ENCODE measurements around the gene FOXP1. TPM values are rescaled to one million over a fixed set of nuclear protein-coding genes. Genes with fewer than 3 reads are reported as not detected.

Gene FOXP1
- total RNA-seq, 1 donor from 2014 or later: 31.1 TPM

DNA sequence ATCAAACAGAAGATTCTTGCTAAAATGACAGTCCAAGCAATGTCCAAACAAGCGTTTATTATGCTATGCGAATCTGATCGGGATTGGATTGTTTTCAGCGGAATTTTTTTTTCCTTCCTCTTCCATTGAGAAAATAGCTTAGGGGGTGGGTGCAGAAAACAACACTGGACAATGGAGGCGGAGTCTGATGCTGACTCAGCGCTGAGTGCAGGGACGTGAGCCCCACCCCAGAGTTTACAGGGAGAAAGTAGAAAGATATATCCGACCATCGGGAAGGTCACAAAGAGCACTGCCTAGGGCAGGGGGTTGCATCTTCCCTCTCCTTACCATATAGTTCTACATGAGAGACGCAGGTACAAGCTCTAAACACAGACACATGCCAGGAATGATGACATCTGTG is 117.0 kb downstream of the FOXP1 start:
- H3K9me3 Mint-ChIP-seq (ENCODE audit: unreplicated experiment): no peaks in the 10 kb centered on the region
- H3K4me1 Mint-ChIP-seq (ENCODE audit: low read depth, unreplicated experiment): no peaks in the 10 kb centered on the region
- TF ChIP-seq, protein P1, sequence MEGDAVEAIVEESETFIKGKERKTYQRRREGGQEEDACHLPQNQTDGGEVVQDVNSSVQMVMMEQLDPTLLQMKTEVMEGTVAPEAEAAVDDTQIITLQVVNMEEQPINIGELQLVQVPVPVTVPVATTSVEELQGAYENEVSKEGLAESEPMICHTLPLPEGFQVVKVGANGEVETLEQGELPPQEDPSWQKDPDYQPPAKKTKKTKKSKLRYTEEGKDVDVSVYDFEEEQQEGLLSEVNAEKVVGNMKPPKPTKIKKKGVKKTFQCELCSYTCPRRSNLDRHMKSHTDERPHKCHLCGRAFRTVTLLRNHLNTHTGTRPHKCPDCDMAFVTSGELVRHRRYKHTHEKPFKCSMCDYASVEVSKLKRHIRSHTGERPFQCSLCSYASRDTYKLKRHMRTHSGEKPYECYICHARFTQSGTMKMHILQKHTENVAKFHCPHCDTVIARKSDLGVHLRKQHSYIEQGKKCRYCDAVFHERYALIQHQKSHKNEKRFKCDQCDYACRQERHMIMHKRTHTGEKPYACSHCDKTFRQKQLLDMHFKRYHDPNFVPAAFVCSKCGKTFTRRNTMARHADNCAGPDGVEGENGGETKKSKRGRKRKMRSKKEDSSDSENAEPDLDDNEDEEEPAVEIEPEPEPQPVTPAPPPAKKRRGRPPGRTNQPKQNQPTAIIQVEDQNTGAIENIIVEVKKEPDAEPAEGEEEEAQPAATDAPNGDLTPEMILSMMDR (IDR thresholded peaks at IDR 0.05; ENCODE audit: partially characterized antibody, unreplicated experiment): no peak
- peaks cover 1% of the 10 kb centered on the region for H3K27me3 Mint-ChIP-seq (ENCODE audit: unreplicated experiment)
- H3K27ac Mint-ChIP-seq (ENCODE audit: unreplicated experiment): no peak overlapping the region
- no peak for DNase-seq
- H3K36me3 Mint-ChIP-seq (ENCODE audit: unreplicated experiment): no peaks in the 10 kb centered on the region
- no peak overlapping the region for H3K4me3 Mint-ChIP-seq (ENCODE audit: unreplicated experiment)

DNA sequence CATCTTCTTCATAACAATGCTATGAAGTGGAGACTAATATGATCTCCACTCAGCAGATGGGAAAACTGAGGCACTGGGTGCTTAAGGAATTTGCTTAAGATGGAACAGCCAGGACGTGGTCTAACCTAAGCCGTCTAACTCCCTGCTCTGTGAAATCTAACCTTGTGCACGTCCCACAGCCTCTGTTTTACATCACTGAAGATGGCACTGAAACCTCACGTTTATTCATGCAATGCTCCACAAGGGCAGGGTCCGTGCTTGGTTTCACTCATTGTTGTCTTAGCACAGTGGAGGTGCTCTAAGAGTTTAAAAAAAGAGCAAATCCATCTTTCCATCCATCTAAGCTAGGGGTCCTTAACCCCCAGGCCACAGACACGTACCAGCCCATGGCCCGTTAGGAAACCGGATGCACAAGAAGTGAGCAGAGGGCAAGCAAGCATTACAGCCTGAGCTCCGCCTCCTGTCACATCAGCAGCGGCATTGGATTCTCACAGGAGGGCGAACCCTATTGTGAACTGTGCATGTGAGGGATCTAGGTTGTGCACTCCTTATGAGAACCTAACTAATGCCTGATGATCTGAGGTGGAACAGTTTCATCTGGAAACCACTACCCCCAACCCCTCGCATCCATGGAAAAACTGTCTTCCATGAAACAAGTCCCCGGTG is 118.0 kb downstream of the FOXP1 start:
- Mint-ChIP-seq H3K4me1 (ENCODE audit: low read depth, unreplicated experiment) (no peaks in the 10 kb centered on the region), H3K36me3 (ENCODE audit: unreplicated experiment) (no peaks in the 10 kb centered on the region), H3K27ac (ENCODE audit: unreplicated experiment) (no peak overlapping the region), H3K27me3 (ENCODE audit: unreplicated experiment) (peaks cover 1% of the 10 kb centered on the region), H3K4me3 (ENCODE audit: unreplicated experiment) (no peak overlapping the region), H3K9me3 (ENCODE audit: unreplicated experiment) (no peaks in the 10 kb centered on the region)
- DNase-seq: no peak
- TF ChIP-seq, protein P1 (IDR thresholded peaks at IDR 0.05; ENCODE audit: partially characterized antibody, unreplicated experiment): no peak

DNA sequence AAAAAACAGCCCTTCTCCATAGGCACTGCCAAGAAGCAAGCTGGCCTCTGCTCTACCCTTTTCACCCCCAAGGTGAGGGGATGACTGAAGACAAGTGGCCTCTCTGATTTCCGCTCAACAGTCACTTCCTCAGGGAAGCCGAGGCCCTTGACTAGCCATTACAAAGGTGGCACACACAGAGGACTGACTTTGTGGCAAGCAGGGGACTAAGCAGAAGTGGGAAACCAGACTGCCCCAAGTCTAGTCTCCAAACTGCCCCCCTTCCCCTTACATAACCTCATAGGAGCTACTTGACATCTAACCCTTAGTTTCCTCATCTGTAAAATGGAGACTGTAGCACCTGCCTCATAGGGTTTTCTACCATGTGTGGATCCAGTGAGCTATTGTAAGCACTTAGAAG is 118.9 kb downstream of the FOXP1 start:
- no peak for DNase-seq
- Mint-ChIP-seq H3K27ac (ENCODE audit: unreplicated experiment) (no peak overlapping the region), H3K36me3 (ENCODE audit: unreplicated experiment) (no peaks in the 10 kb centered on the region), H3K27me3 (ENCODE audit: unreplicated experiment) (peaks cover 1% of the 10 kb centered on the region), H3K4me3 (ENCODE audit: unreplicated experiment) (no peak overlapping the region), H3K9me3 (ENCODE audit: unreplicated experiment) (no peaks in the 10 kb centered on the region), H3K4me1 (ENCODE audit: low read depth, unreplicated experiment) (peaks cover under 1% of the 10 kb centered on the region)
- TF ChIP-seq, protein P1 (IDR thresholded peaks at IDR 0.05; ENCODE audit: partially characterized antibody, unreplicated experiment): no peak

DNA sequence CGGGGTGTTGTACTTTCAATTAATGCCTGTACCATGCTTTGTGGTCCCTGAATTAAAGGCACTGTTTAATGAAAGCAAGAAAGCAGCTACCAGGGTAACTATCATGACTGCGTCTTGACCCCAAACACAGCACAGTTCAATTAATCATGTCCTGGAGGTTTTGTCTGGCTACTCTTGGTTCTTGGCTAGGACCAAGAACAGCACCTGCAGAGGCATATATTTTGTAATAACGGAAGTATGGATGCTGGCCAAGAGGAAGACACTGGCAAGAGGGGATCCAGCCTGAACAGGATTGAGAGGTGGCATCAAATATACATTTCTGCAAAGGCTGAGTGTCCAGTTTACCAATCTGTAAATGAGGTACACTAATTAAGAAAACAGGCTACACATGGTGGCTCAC is 119.9 kb downstream of the FOXP1 start:
- Mint-ChIP-seq H3K27ac (ENCODE audit: unreplicated experiment) (no peak overlapping the region), H3K36me3 (ENCODE audit: unreplicated experiment) (no peaks in the 10 kb centered on the region), H3K4me3 (ENCODE audit: unreplicated experiment) (no peak overlapping the region)

DNA sequence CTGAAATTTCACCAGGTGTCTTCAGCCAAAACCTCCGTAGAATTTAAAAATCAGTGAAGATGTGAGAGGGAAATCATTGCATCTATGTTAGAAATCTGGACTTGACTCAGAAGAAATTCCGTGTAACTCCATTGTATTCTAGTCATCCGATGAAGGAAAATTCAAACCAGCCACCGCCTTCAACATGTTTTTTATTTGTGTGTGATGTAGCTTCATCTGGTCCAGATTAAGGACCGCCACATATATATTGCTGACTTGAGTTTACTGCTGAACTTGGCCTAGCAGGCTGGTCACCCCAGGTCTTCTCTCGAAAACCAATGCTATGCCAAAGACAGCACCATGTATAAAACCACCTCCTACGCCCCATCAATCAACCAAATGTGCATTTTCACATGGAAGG is 120.9 kb downstream of the FOXP1 start:
- TF ChIP-seq, protein P1 (IDR thresholded peaks at IDR 0.05; ENCODE audit: partially characterized antibody, unreplicated experiment): no peak
- peaks cover 1% of the 10 kb centered on the region for H3K27me3 Mint-ChIP-seq (ENCODE audit: unreplicated experiment)
- no peaks in the 10 kb centered on the region for H3K9me3 Mint-ChIP-seq (ENCODE audit: unreplicated experiment)
- no peak overlapping the region for H3K4me3 Mint-ChIP-seq (ENCODE audit: unreplicated experiment)
- no peaks in the 10 kb centered on the region for H3K36me3 Mint-ChIP-seq (ENCODE audit: unreplicated experiment)
- DNase-seq: no peak
- no peak overlapping the region for H3K27ac Mint-ChIP-seq (ENCODE audit: unreplicated experiment)
- peaks cover 10% of the 10 kb centered on the region for H3K4me1 Mint-ChIP-seq (ENCODE audit: low read depth, unreplicated experiment)

More for the DNA sequence above, 119.9 kb downstream of the FOXP1 start:
- no peak for DNase-seq
- peaks cover 8% of the 10 kb centered on the region for H3K4me1 Mint-ChIP-seq (ENCODE audit: low read depth, unreplicated experiment)
- TF ChIP-seq, protein P1 (IDR thresholded peaks at IDR 0.05; ENCODE audit: partially characterized antibody, unreplicated experiment): no peak
- no peaks in the 10 kb centered on the region for H3K9me3 Mint-ChIP-seq (ENCODE audit: unreplicated experiment)
- H3K27me3 Mint-ChIP-seq (ENCODE audit: unreplicated experiment): peaks cover 1% of the 10 kb centered on the region

All from glutamatergic neuron (in vitro differentiated cells).